Endothelial cell (in vitro differentiated cells): ENCODE results near the gene MYADM. TPM values are rescaled to one million over a fixed set of nuclear protein-coding genes. Genes with fewer than 3 reads are reported as not detected.

Source experiments
- DNase-seq: peaks from one replicate; pipeline ENCODE4 v3.0.0; 2021; ENCODE audit warnings: low spot score
- H3K27ac Mint-ChIP-seq: one replicate; pipeline ENCODE4 v1.8.0; 2021; ENCODE audit warnings: mixed read lengths, inconsistent platforms; ENCODE audit not compliant: unreplicated experiment
- H3K27me3 Mint-ChIP-seq: one replicate; pipeline ENCODE4 v1.8.0; 2021; ENCODE audit warnings: mild to moderate bottlenecking, moderate library complexity, mixed read lengths, inconsistent platforms; ENCODE audit not compliant: unreplicated experiment
- H3K36me3 Mint-ChIP-seq: one replicate; pipeline ENCODE4 v1.8.0; 2021; ENCODE audit warnings: mild to moderate bottlenecking, low read depth, mixed read lengths, inconsistent platforms; ENCODE audit not compliant: unreplicated experiment
- H3K4me1 Mint-ChIP-seq: one replicate; pipeline ENCODE4 v1.8.0; 2021; ENCODE audit warnings: mild to moderate bottlenecking, mixed read lengths, inconsistent platforms; ENCODE audit not compliant: unreplicated experiment
- H3K4me3 Mint-ChIP-seq: one replicate; pipeline ENCODE4 v1.8.0; 2021; ENCODE audit warnings: mild to moderate bottlenecking, mixed read lengths, inconsistent platforms; ENCODE audit not compliant: unreplicated experiment
- H3K9me3 Mint-ChIP-seq: one replicate; pipeline ENCODE4 v1.8.0; 2021; ENCODE audit warnings: mixed read lengths, inconsistent platforms; ENCODE audit not compliant: unreplicated experiment
- CTCF ChIP-seq: fragments of 200-600 bp; sonication (generic); IDR thresholded peaks from one replicate; pipeline ENCODE4 v1.5.0; 2021; ENCODE audit warnings: antibody characterized with exemption; ENCODE audit not compliant: unreplicated experiment
- total RNA-seq: library from RNA; stranded (reverse); fragmentation: NEBNext Ultra II Directional; extraction: Animal tissue kit (Norgen Biotek cat#: 25700); gene quantifications from one replicate; pipeline ENCODE4 v1.2.1, GENCODE V29; 2021; ENCODE audit not compliant: unreplicated experiment

Gene MYADM
- total RNA-seq, 1 donor from 2014 or later: 123 TPM

- no peak overlapping the region for H3K4me3 Mint-ChIP-seq
- TF ChIP-seq CTCF: no peak
These were observed 29.0 kb downstream of the MYADM start for GRCh38 chr19:53896682-53897081.

GRCh38 chr19:53897459-53897858 lies 29.8 kb downstream of the MYADM start:
- no peak overlapping the region for H3K27ac Mint-ChIP-seq
- no peak overlapping the region for H3K4me3 Mint-ChIP-seq
- no peak for DNase-seq
- peaks cover 11% of the 10 kb centered on the region for H3K27me3 Mint-ChIP-seq
- H3K36me3 Mint-ChIP-seq: no peaks in the 10 kb centered on the region
- no peaks in the 10 kb centered on the region for H3K9me3 Mint-ChIP-seq
- no peak for TF ChIP-seq CTCF
- peaks cover 10% of the 10 kb centered on the region for H3K4me1 Mint-ChIP-seq

More at GRCh38 chr19:53896682-53897081, 29.0 kb downstream of the MYADM start:
- Mint-ChIP-seq H3K4me1 (peaks cover 10% of the 10 kb centered on the region), H3K27ac (no peak overlapping the region), H3K9me3 (no peaks in the 10 kb centered on the region), H3K36me3 (no peaks in the 10 kb centered on the region), H3K27me3 (peaks cover 11% of the 10 kb centered on the region)
- DNase-seq: no peak

GRCh38 chr19:53898166-53898565 lies 30.5 kb downstream of the MYADM start:
- H3K4me1 Mint-ChIP-seq: peaks cover 10% of the 10 kb centered on the region
- H3K27ac Mint-ChIP-seq: no peak overlapping the region

GRCh38 chr19:53898636-53899341 lies 31.1 kb downstream of the MYADM start:
- peaks cover 10% of the 10 kb centered on the region for H3K4me1 Mint-ChIP-seq
- H3K9me3 Mint-ChIP-seq: no peaks in the 10 kb centered on the region
- H3K36me3 Mint-ChIP-seq: no peaks in the 10 kb centered on the region
- TF ChIP-seq CTCF: no peak
- peak overlapping the region; percentile 67 for H3K4me3 Mint-ChIP-seq
- H3K27me3 Mint-ChIP-seq: peaks cover 10% of the 10 kb centered on the region
- DNase-seq: no peak
- no peak overlapping the region for H3K27ac Mint-ChIP-seq

More at GRCh38 chr19:53898166-53898565, 30.5 kb downstream of the MYADM start:
- Mint-ChIP-seq H3K27me3 (peaks cover 10% of the 10 kb centered on the region), H3K9me3 (no peaks in the 10 kb centered on the region), H3K4me3 (no peak overlapping the region), H3K36me3 (no peaks in the 10 kb centered on the region)
- no peak for TF ChIP-seq CTCF
- DNase-seq: no peak

GRCh38 chr19:53900191-53900860 lies 32.6 kb downstream of the MYADM start:
- no peak for DNase-seq
- peaks cover 17% of the 10 kb centered on the region for H3K27me3 Mint-ChIP-seq
- H3K27ac Mint-ChIP-seq: no peak overlapping the region
- H3K4me1 Mint-ChIP-seq: peaks cover 13% of the 10 kb centered on the region
- TF ChIP-seq CTCF: no peak
- no peak overlapping the region for H3K4me3 Mint-ChIP-seq
- no peaks in the 10 kb centered on the region for H3K9me3 Mint-ChIP-seq
- H3K36me3 Mint-ChIP-seq: no peaks in the 10 kb centered on the region
